DMS 273 (cell line): Measurements from ENCODE around the gene ACAD10.
"Not testable (repeated sequence)": the region's sequence is repeated elsewhere in the genome, so short reads cannot be mapped to it uniquely, and the experiment has no call there.

Experiments
- DNase-seq: peaks from one replicate; lab custom pipeline; 2025; ENCODE audit not compliant: unreplicated experiment; lab: John Stamatoyannopoulos, UW

ACAD10 gene

DNA sequence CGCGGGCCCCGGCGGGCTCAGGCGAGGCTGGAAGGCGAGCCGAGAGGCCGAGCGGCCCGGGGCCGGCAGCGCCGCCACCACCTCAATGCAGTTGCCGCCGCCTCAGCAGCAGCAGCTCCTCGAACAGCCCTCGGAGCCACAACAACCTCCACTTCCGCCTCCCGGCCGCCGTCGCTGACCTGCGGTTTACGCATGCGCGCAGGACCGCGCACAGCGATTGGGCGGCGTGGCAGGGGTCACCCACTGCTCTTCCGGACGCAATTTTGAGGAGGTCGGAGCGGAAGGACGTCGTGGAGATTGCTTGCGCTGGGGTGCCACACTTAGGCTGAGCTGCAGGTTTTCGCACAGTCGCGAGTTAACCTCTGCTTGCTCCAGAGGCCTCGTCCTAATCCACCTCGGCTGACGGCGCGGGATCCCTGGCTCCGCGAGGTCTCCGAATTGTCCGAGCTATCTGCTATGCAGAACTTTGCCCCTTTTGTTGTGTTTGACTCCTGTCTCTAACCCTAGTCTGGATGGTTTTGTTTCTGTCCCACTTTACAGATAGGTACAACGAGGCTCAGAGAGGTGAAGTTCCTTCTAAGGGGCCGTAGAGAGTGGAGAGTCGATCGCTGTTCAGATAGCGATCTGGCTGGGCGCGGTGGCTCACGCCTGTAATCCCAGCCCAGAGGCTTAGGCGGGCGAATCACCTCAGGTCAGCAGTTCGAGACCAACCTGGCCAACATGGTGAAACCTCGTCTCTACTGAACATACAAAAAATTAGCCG lies at the start of gene ACAD10, which contains the start of gene BRAP:
Gene ACAD10, plus strand, starts transcription at position 243 of the 763 bp plus-strand sequence. CDS start 6,657 bp downstream, outside the sequence.
Gene BRAP, minus strand, starts transcription at position 146 of the 763 bp plus-strand sequence. CDS start 164 bp downstream, outside the sequence.
- peak; percentile 95 for DNase-seq

GRCh38 chr12:111636209-111636945 lies 49.5 kb upstream of the ACAD10 start:
- DNase-seq: peak; percentile 61

GRCh38 chr12:111638556-111638955 lies 47.3 kb upstream of the ACAD10 start:
- no peak for DNase-seq

DNA sequence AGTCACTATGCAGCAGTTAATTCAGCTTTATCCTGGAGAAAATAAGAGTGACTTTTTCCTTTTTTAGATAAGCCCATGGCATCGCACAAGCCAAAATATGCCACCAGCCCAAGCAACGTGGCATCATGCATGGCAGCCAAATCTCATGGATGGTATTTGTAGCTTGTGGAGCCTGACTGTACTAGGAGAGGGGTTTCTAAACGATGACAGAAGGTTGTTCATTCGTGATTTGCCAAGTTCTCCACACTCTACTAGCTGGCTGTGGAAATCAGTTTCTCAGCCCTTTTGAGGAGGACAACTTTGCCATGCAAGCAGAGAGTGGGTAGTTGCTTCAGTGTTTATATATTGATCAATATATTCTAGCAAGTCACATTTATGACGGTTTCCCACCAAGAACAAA lies 45.3 kb upstream of the ACAD10 start:
- no peak for DNase-seq

GRCh38 chr12:111642681-111643426 lies 43.0 kb upstream of the ACAD10 start:
- DNase-seq: peak; percentile 50

GRCh38 chr12:111643427-111643826 lies 42.4 kb upstream of the ACAD10 start:
- DNase-seq: peak; percentile 25

DNA sequence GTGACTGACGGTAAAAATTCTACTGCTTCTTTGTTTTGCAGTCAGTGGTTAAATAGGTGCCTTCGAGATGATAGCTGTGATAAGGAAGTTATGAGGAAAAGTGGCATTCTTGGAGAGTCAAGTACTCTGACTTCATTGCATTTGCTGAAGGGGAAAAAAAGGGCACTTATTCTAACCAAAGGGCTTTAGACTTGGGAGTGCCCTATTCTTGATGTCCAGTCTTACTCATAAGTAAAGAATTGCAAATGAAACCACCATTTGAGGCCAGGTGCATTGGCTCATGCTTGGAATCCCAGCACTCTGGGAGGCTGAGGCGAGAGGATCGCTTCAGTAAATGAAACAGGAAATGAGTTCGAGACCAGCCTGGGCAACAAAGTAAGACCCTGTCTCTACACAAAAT lies 40.4 kb upstream of the ACAD10 start:
- no peak for DNase-seq

DNA sequence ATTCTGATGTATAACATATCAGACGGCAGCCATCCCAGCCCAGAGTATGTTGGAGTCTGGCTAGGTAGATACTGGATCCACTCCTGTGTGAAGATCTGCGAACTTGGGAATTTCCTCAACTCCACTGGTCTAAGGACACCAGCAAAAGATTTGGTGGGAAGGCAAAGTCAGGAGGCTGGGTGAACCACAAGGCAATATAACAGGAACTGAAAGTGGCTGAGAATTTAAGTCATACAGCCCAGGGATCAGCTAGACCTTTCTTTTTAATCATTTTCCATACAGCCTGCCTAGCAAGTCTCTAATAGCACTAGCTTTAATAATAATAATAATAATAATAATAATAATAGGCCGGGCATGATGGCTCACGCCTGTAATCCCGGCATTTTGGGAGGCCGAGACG lies 34.9 kb upstream of the ACAD10 start:
- no peak for DNase-seq

DNA sequence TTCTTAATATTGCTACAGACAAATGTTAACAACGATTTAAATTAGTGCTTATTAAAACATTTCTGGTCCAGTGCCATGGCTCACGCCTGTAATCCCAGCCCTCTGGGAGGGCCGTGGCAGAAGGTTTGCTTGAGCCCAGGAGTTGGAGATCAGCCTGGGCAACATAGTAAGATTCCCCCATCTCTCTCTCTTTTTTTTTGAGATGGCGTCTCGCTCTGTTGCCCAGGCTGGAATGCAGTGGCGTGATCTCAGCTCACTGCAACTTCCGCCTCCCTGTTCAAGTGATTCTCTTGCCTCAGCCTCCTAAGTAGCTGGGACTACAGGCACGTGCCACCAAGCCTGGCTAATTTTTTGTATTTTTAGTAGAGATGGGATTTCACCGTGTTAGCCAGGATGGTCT lies 33.3 kb upstream of the ACAD10 start:
- DNase-seq: not testable (repeated sequence)

DNA sequence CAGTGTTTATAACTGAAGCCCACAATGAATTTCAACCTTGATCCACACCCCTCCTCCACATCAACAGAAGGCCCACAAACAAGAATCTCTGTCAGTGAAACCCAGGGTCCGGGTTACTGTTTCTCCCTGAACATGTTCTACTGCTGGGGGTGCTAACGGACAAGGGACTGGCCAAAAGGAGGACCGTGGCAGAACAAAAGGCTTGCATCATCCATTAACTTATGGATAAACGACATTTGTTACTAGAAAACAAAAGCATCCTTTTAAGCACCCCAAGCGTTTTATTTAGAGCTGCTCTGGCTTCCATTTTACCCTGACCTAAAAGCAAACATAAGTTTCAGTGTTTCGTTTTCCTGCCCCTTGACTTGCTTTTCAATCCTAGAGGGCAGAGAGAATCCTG lies 32.3 kb upstream of the ACAD10 start:
- DNase-seq: no peak

GRCh38 chr12:111655356-111655755 lies 30.5 kb upstream of the ACAD10 start:
- no peak for DNase-seq

DNA sequence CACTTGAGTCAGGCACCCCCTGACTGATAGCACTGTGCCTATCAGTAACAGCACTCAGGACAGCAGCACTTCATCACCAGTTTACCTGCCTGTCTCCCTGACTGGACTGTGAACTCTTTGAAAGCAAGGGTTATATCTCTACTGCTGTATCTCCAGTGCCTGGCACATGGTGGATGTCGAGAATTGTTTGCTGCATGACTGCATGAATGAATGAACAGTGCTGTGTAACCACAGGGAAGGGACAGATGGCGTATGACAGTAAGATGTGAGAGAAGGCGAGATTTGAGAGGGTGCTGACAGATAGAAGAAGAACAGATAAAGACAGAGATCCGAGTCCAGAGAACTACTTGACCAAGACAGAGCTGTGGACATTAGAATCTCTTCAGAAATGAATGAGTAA lies 29.8 kb upstream of the ACAD10 start:
- DNase-seq: no peak

GRCh38 chr12:111664499-111664898 lies 21.4 kb upstream of the ACAD10 start:
- DNase-seq: no peak

GRCh38 chr12:111664961-111665865 lies 20.6 kb upstream of the ACAD10 start:
- no peak for DNase-seq

DNA sequence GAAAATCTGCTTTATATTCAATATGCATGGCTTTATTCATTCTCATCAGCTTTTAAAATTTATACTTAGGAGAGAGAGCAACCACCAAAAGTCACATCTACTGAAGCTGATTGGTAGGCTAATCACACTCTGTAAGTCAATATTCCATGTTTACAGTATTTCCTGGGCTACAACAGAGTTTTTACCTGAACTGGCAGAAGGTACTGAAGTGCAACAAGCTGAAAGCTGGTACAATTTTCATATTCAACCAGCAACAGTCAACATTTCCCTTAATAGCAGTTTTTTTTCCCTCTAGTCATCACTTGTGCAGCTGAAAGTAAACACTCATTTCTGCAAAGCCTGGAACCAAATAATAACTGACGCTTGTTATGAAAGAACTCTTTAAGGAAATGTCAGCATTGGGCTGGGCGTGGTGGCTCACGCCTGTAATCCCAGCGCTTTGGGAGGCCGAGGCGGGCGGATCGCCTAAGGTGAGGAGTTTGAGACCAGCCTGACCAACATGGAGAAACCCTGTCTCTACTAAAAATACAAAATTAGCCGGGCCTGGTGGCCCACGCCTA lies 13.0 kb upstream of the ACAD10 start:
- no peak for DNase-seq

- DNase-seq: peak; percentile 35
Measured at GRCh38 chr12:111673503-111673902, 12.3 kb upstream of the ACAD10 start.

GRCh38 chr12:111677186-111677585 lies 8.7 kb upstream of the ACAD10 start:
- DNase-seq: no peak

GRCh38 chr12:111684485-111685198 lies 1.2 kb upstream of the ACAD10 start:
- not testable (repeated sequence) for DNase-seq

- DNase-seq: peak; percentile 53
Measured at GRCh38 chr12:111685322-111685810, 487 bp upstream of the ACAD10 start.
